Neural cell (in vitro differentiated cells): ENCODE data around the gene CETP. TPM values are rescaled to one million over a fixed set of nuclear protein-coding genes. Genes with fewer than 3 reads are reported as not detected.
"Not testable (repeated sequence)": the region's sequence is repeated elsewhere in the genome, so short reads cannot be mapped to it uniquely, and the experiment has no call there.

Experiments
- H2AFZ ChIP-seq: fragments of 200-600, 300-800 bp; sonication (generic), shearing (Covaris generic); 2 replicates; pipeline ENCODE4 v1.6.0; 2014; ENCODE audit warnings: low read depth, mild to moderate bottlenecking, antibody characterized with exemption, low read length, moderate library complexity
- H3F3A ChIP-seq: fragments of 200-600 bp; shearing (Covaris generic); 2 replicates; pipeline ENCODE4 v1.6.1; 2016; ENCODE audit warnings: mild to moderate bottlenecking, moderate library complexity, mixed read lengths, antibody characterized with exemption, low read length; ENCODE audit not compliant: insufficient read depth, poor library complexity, severe bottlenecking
- H3K27ac ChIP-seq: fragments of 200-600, 300-800 bp; sonication (generic), shearing (Covaris generic); 2 replicates; pipeline ENCODE4 v1.5.1; 2014; ENCODE audit warnings: mild to moderate bottlenecking, low read length, moderate library complexity
- H3K27me3 ChIP-seq: fragments of 300-800, 200-600 bp; sonication (generic), shearing (Covaris generic); 2 replicates; pipeline ENCODE4 v1.6.0; 2014; ENCODE audit warnings: mild to moderate bottlenecking, low read depth, low read length, moderate library complexity; ENCODE audit not compliant: insufficient read depth
- H3K36me3 ChIP-seq: fragments of 300-800, 200-600 bp; sonication (generic), shearing (Covaris generic); 2 replicates; pipeline ENCODE4 v1.5.1; 2014; ENCODE audit warnings: mild to moderate bottlenecking, antibody characterized with exemption, low read length, moderate library complexity; ENCODE audit not compliant: insufficient read depth
- H3K4me2 ChIP-seq: fragments of 300-800, 200-600 bp; sonication (generic), shearing (Covaris generic); 2 replicates; pipeline ENCODE4 v1.6.0; 2014; ENCODE audit warnings: mild to moderate bottlenecking, low read length
- H3K4me3 ChIP-seq: fragments of 300-800, 200-600 bp; sonication (generic), shearing (Covaris generic); 2 replicates; pipeline ENCODE4 v1.5.1; 2014; ENCODE audit warnings: mild to moderate bottlenecking, low read length, moderate library complexity
- H3K79me2 ChIP-seq: fragments of 200-600 bp; shearing (Covaris generic); replicated peaks from 2 replicates; pipeline ENCODE4 v1.6.0; 2014; ENCODE audit warnings: mild to moderate bottlenecking, low read length, moderate library complexity; ENCODE audit not compliant: insufficient read depth
- H3K9ac ChIP-seq: fragments of 300-800, 200-600 bp; sonication (generic), shearing (Covaris generic); 2 replicates; pipeline ENCODE4 v1.6.1; 2016; ENCODE audit warnings: mild to moderate bottlenecking, low read length, mixed read lengths
- H3K9me2 ChIP-seq: fragments of 200-600 bp; shearing (Covaris generic); 2 replicates; pipeline ENCODE4 v1.6.1; 2016; ENCODE audit warnings: mild to moderate bottlenecking, low read length, mixed read lengths; ENCODE audit not compliant: insufficient read depth
- H3K9me3 ChIP-seq: fragments of 200-600, 300-800 bp; sonication (generic), shearing (Covaris generic); 2 replicates; pipeline ENCODE4 v1.6.1; 2016; ENCODE audit warnings: mild to moderate bottlenecking, mixed run types, low read length, moderate library complexity, mixed read lengths
- H4K20me1 ChIP-seq: fragments of 200-600 bp; shearing (Covaris generic); 2 replicates; pipeline ENCODE4 v1.6.1; 2016; ENCODE audit warnings: mild to moderate bottlenecking, mixed run types; ENCODE audit not compliant: insufficient read depth
- CTCF ChIP-seq: fragments of 450-650 bp; IDR thresholded peaks from 2 replicates; pipeline ENCODE4 v1.5.1; 2014; ENCODE audit warnings: antibody characterized with exemption, mild to moderate bottlenecking, moderate library complexity; ENCODE audit not compliant: poor library complexity, severe bottlenecking
- EP300 ChIP-seq: fragments of 450-650 bp; conservative IDR thresholded peaks from 2 replicates; pipeline ENCODE4 v1.6.1; 2014; ENCODE audit warnings: antibody characterized with exemption, mild to moderate bottlenecking, moderate library complexity; ENCODE audit not compliant: poor library complexity, severe bottlenecking
- EZH2 ChIP-seq: fragments of 200-600, 300-800 bp; shearing (Covaris generic), sonication (generic); IDR thresholded peaks from 2 replicates; pipeline ENCODE4 v1.6.1; 2014; ENCODE audit warnings: antibody characterized with exemption, low read length, borderline replicate concordance, mild to moderate bottlenecking; ENCODE audit not compliant: insufficient read depth, poor library complexity, severe bottlenecking
- MXI1 ChIP-seq: fragments of 450-650 bp; conservative IDR thresholded peaks from 2 replicates; pipeline ENCODE4 v1.6.1; 2014; ENCODE audit warnings: antibody characterized with exemption, mild to moderate bottlenecking; ENCODE audit not compliant: poor library complexity, severe bottlenecking
- RAD21 ChIP-seq: fragments of 450-650 bp; conservative IDR thresholded peaks from 2 replicates; pipeline ENCODE4 v1.6.1; 2014; ENCODE audit warnings: antibody characterized with exemption, mild to moderate bottlenecking, moderate library complexity
- REST ChIP-seq: IDR thresholded peaks from 2 replicates; pipeline ENCODE4 v1.6.1; 2012; ENCODE audit warnings: borderline replicate concordance
- SMC3 ChIP-seq: fragments of 450-650 bp; conservative IDR thresholded peaks from 2 replicates; pipeline ENCODE4 v1.6.1; 2014; ENCODE audit warnings: antibody characterized with exemption, mild to moderate bottlenecking, moderate library complexity; ENCODE audit not compliant: poor library complexity
- TAF1 ChIP-seq: IDR thresholded peaks from 2 replicates; pipeline ENCODE4 v1.6.1; 2012; ENCODE audit warnings: low read depth
- polyA plus RNA-seq: library from polyadenylated mRNA; depleted of rRNA; stranded (reverse); fragments of >200 nt; gene quantifications from 2 replicates; pipeline ENCODE4 v1.2.3, GENCODE V29; 2014

Gene CETP
- polyA plus RNA-seq, 1 donor from 2014 or later: not detected

- H3K27me3 ChIP-seq: no peaks in the 10 kb centered on the region
- H3K27ac ChIP-seq: peak overlapping the region; percentile 85
- no peaks in the 10 kb centered on the region for H3F3A ChIP-seq
- H4K20me1 ChIP-seq: no peaks in the 10 kb centered on the region
- H3K9me3 ChIP-seq: no peaks in the 10 kb centered on the region
- peak overlapping the region; percentile 72 for H3K4me2 ChIP-seq
- peaks cover 4% of the 10 kb centered on the region for H3K36me3 ChIP-seq
- no peak for TF ChIP-seq CTCF
- peak; percentile 62 for TF ChIP-seq MXI1
- TF ChIP-seq SMC3: no peak
- no peak for TF ChIP-seq RAD21
- TF ChIP-seq EP300: no peak
- TF ChIP-seq EZH2: no peak
- no peak for TF ChIP-seq REST
- TF ChIP-seq TAF1: no peak
- H2AFZ ChIP-seq: peak overlapping the region; percentile 57
- no peaks in the 10 kb centered on the region for H3K9me2 ChIP-seq
- peaks cover 24% of the 10 kb centered on the region for H3K79me2 ChIP-seq
- H3K4me3 ChIP-seq: peak overlapping the region; percentile 89
- peak overlapping the region; percentile 95 for H3K9ac ChIP-seq
Observed at GRCh38 chr16:56932721-56933619, 28.8 kb upstream of the CETP start.

GRCh38 chr16:56933828-56934598, 27.7 kb upstream of the CETP start:
- H3K9me3 ChIP-seq: no peaks in the 10 kb centered on the region
- H3K4me3 ChIP-seq: peak overlapping the region; percentile 89
- no peak overlapping the region for H3K27ac ChIP-seq
- H3K79me2 ChIP-seq: peaks cover 24% of the 10 kb centered on the region
- H3F3A ChIP-seq: no peaks in the 10 kb centered on the region
- H3K36me3 ChIP-seq: peaks cover 4% of the 10 kb centered on the region
- TF ChIP-seq CTCF (no peak), REST (no peak), EP300 (no peak)
- no peaks in the 10 kb centered on the region for H4K20me1 ChIP-seq
- no peak overlapping the region for H2AFZ ChIP-seq
- peak overlapping the region; percentile 95 for H3K9ac ChIP-seq
- no peaks in the 10 kb centered on the region for H3K9me2 ChIP-seq
- H3K27me3 ChIP-seq: no peaks in the 10 kb centered on the region
- peak overlapping the region; percentile 72 for H3K4me2 ChIP-seq

- not testable (repeated sequence) for H3K27ac ChIP-seq, H3K9ac ChIP-seq, H3F3A ChIP-seq, H2AFZ ChIP-seq, H3K9me3 ChIP-seq, H4K20me1 ChIP-seq, H3K27me3 ChIP-seq, H3K36me3 ChIP-seq, H3K9me2 ChIP-seq
- peak overlapping the region; percentile 72 for H3K4me2 ChIP-seq
- H3K4me3 ChIP-seq: peak overlapping the region; percentile 89
- H3K79me2 ChIP-seq: peaks cover 24% of the 10 kb centered on the region
Observed at GRCh38 chr16:56934599-56935145, 27.1 kb upstream of the CETP start.
